GM19468 (cell line): ENCODE data around the gene MORF4L1.
"Not testable (repeated sequence)": the region's sequence is repeated elsewhere in the genome, so short reads cannot be mapped to it uniquely, and the experiment has no call there.

Source experiments
- ATAC-seq: cut with Tn5 transposase; IDR thresholded peaks from one replicate; pipeline ENCODE4 v1.9.1; 2021; ENCODE audit warnings: mild to moderate bottlenecking, moderate library complexity, moderate number of reproducible peaks; ENCODE audit not compliant: unreplicated experiment; ENCODE audit errors: extremely low read depth

Gene MORF4L1

GRCh38 chr15:78893538-78893937 lies 20.8 kb downstream of the MORF4L1 start:
- no peak for ATAC-seq

DNA sequence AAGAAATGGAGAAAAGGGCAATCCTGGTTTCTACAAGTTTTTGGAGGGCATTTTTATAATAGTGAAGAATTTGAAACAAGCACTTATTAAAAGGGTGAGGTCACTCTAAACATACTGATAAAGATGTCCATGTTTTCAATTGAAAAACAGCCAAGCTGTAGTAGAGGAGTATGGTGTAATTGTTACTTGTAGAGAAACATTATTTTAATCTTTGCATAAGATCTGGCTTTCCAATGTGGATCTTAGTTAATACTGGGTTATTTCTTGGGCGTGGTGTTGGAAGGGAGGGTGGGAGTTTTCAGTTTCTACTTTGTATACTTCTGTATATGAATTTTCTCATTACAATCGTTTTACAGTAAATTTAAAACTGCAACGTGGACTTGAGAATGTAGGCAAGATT lies 22.8 kb downstream of the MORF4L1 start:
- no peak for ATAC-seq

GRCh38 chr15:78898540-78898939 lies 25.9 kb downstream of the MORF4L1 start:
- ATAC-seq: no peak

DNA sequence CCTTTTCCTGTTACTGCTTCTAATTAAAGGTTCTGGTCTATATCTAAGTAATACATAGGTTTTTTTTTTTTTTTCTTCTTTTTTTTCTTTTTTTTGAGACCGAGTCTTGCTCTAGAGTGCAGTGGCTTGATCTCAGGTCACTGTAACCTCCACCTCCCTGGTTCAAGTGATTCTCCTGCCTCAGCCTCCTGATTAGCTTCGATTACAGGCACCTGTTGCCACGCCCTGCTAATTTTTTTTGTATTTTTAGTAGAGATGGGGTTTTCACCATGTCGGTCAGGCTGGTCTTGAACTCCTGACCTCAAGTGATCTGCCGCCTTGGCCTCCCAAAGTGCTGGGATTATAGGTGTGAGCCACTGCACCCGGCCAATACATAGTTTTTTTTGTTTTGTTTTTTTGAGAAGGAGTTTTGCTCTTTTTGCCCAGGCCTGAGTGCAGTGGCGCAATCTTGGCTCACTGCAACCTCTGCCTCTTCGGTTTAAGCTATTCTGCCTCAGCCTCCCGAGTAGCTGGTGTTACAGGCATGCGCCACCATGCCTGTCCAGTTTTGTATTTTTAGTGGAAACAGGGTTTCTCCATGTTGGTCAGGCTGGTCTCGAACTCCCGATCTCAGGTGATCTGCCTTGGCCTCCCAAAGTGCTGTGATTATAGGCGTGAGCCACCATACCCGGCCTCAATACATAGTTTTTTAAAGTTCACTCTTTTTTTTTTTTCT lies 28.3 kb downstream of the MORF4L1 start:
- ATAC-seq: not testable (repeated sequence)

DNA sequence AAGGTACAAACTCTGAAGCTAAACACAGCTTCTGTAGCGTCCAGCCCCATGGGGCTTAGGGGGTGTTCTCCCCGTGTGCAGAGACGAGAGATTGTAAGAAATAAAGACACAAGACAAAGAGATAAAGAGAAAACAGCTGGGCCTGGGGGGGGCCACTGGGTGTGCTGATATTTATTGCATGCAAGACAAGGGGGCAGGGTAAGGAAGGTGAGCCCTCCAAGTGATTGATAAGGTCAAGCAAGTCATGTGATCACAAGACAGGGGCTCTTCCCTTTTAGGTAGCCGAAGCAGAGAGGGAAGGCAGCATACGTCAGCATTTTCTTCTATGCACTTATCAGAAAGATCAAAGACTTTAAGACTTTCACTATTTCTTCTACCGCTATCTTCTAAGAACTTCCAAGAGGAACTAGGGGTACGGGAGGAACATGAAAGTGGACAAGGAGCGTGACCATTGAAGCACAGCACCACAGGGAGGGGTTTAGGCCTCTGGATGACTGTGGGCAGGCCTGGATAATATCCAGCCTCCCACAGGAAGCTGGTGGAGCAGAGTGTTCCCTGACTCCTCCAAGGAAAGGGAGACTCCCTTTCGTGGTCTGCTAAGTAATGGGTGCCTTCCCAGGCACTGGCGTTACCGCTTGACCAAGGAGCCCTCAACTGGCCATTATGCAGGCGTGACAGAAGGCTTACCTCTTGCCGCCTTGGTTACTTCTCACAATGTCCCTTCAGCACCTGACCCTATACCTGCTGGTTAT lies 29.8 kb downstream of the MORF4L1 start:
- not testable (repeated sequence) for ATAC-seq

GRCh38 chr15:78904599-78905358 lies 32.1 kb downstream of the MORF4L1 start:
- ATAC-seq: no peak

- no peak for ATAC-seq
Observed at GRCh38 chr15:78906316-78906620, 33.6 kb downstream of the MORF4L1 start.

DNA sequence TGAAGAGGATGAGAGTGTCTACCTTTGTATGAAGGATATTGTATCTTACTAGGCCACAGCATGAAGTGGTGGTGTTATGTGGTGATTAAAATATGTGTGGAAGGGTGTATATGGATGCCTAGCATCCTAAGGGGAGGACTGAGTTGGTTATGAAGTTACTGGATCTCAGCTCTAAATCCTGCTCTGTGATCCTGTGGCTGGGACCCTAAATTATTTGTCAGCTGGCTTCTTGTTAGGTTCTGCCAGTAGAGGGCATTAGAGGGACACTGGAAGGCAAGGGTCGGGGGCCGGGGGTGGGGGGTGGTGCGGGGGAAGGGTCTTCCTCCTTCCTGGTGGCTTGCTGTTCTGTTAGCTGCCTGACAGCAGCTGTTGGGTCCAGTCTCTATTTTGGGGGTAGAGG lies 34.9 kb downstream of the MORF4L1 start:
- ATAC-seq: no peak

- ATAC-seq: no peak
Observed at GRCh38 chr15:78909160-78909695, 36.5 kb downstream of the MORF4L1 start.

DNA sequence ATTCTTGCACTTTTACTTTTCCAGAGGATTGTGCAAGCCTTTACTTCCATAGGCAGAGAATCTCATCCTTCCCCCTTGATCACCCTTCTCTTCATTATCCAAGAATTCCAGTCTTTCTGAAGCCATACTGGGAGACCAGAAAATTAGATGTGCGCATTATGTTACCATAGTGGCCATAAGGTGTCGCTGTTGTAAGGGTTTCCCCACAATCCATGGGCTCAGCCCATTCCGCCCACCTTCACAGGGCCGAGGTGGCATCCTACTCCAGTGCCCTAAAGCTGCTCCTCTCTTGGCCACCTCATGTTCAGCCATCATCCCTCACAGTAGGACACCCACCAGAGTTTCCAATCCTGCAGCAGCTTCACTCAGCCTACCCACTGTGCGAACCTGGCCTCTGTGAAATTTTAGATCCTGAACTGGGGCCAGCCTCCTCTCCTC lies 37.1 kb downstream of the MORF4L1 start:
- ATAC-seq: no peak

DNA sequence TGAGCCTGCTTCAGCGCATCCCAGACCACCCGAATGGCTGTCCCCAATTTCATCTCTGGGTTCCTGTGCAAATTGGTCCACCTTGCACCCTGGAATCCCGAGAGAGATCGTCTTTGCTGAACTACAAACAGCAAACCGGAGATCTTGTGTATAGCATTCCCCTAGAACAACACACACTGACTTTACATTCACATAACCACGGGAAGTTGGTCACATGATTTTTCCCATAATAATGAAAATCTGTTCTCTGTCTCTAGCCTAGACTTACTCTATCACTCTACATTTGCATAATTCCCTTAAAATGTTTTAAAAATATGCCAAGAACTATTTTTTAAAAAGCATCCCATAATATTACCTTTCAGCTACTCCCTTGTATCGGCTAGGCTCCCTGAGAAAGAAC lies 37.6 kb downstream of the MORF4L1 start:
- no peak for ATAC-seq

DNA sequence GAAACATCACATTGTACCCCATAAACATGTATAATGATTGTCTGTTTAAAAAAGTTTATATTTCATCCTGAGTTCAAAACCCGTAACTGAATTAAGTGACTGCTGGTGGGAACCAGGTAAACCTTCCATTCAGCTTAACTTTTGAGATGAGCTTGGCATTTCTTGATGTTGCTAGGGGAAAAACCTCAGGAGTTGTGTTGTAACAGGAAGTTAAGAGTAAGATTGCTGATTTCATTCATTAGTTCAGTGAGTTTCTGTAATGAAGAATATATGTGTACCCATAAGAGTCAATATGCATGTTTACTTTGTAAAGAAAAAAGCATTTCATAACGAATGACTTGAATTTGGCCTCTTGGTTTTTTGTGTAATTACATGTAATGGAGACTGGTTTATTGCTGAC lies 39.6 kb downstream of the MORF4L1 start:
- ATAC-seq: no peak

GRCh38 chr15:78913012-78913411 lies 40.3 kb downstream of the MORF4L1 start:
- no peak for ATAC-seq

DNA sequence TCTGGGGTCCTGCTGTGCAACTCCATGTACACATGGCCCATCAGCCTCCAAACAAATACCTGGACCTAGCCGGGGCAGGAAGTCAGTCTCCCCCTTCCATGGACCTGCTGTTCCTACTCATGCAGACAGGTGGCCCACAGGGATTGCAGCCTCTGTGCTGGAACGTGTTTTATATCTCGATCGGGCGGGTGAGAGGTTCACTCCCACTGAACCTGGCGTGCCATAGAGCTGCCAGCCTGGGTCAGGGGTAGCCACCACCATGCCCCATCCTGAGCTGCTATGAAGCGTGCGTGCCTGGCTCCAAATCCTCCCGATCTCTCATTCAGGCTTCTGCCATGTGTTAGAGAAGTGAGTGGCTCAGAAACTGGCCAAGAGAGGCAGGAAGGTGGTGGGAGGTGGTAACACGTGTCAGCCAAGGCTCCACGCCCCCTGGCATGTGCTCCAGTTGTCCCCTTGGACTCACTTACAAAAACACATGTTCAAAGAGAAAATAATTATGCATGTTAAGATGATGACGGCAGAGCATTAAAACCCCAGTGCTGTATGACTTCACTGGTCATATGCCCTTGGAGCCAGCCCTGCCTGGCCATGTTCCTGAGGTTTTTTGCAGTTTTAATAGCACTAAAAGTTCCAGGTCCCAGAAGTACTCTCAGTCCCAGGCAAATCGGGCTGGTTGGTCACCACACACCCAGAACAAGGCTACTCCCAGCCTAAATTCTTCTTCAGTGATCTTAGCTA lies 41.5 kb downstream of the MORF4L1 start:
- no peak for ATAC-seq

DNA sequence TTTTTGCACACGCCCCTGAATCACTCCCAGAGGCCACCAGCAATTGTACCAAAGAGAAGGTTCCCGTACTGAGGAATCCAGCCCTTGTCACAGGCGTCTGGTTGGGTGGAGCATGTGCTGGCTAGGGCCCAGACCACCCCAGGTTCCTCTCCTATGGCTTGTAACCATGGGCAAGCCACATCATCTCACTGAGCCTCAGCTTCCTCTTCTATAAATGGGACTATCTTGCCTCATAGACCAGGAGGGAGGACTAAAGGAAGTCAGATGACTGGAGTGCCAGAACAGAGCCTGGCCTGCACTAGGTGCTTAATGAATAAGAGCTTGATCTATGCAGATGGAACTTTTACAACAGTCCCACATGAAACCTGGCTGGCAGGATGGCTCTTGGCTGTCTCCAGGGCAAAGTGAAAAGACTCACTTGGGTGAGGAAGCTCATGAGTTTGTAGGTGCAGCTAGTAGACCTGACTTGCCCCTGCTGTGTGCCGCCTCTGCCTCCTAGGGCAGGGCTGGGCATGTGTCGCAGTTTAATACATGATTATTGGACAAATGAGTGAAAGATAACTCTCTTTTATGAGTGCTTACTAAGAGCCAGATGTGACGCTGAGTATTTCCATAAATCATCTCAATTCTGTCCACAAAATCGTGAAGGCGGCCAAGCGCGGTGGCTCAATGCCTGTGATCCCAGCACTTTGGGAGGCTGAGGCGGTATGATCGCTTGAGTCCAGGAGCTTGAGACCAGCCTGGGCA lies 42.8 kb downstream of the MORF4L1 start:
- no peak for ATAC-seq

GRCh38 chr15:78916088-78916487 lies 43.4 kb downstream of the MORF4L1 start:
- no peak for ATAC-seq

DNA sequence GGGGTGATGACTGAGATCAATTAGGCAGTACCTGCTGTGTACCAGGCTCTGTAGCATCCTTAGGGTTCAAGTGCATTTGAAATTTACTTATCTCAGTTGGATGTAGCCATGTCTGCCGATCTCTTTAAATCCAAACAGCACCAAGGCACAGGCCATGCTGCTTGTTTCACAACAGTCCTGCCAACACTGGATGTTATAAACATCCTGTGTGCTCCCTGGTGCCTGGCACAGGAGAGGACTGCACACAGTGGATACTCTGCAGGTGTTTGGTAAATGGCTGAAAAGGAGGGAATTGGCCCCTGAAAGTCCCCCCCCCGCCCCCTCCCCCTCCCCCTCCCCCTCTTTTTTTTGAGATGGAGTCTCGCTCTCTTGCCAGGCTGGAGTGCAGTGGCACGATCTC lies 45.2 kb downstream of the MORF4L1 start:
- ATAC-seq: no peak

DNA sequence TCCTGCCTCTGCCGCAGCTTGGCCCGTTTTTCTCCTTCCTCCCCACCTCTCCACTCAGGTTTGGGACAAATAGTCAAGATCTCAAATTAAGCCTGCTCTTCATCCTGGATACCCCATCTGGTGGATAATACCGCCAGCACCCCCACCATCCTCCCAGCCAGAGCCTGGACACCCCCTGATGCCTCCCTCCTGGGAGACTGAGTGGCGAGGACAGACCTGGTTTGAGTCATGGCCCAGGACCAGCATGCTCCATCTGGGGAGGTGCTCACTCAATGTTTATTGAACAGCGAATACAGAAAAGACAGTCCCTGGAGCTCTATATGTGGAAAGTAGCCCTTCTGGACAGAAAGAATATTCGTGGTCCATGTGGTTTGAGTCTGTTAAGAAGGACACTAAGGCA lies 48.8 kb downstream of the MORF4L1 start:
- no peak for ATAC-seq

DNA sequence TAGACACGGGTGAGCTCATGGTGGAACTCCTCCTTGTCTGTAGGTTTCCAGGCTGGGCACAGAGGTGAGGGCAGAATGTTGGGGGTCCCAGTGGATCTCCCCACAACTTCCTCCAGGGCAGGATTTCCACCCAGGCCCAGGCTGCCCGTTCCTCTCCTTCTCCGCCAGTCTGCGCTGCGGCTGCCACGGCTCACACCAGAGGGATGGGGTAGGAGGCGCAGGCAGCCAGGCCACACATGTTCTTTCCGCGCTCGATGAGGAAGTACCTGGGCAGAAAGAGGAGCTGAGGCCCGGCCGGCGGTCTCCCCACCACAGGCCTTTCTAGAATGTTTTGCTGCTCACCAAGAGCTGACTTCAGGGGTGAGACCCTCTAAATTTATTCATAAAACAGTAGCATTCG lies 49.2 kb downstream of the MORF4L1 start:
- ATAC-seq: no peak

- ATAC-seq: no peak
Observed at GRCh38 chr15:78922527-78922926, 49.8 kb downstream of the MORF4L1 start.
